LoVo (cell line): ENCODE measurements around the gene CAMK2B.

Source experiments
- DNase-seq: peaks from one replicate; pipeline ENCODE4 v3.0.0-alpha.2; 2016; ENCODE audit warnings: low spot score

Gene CAMK2B

DNA sequence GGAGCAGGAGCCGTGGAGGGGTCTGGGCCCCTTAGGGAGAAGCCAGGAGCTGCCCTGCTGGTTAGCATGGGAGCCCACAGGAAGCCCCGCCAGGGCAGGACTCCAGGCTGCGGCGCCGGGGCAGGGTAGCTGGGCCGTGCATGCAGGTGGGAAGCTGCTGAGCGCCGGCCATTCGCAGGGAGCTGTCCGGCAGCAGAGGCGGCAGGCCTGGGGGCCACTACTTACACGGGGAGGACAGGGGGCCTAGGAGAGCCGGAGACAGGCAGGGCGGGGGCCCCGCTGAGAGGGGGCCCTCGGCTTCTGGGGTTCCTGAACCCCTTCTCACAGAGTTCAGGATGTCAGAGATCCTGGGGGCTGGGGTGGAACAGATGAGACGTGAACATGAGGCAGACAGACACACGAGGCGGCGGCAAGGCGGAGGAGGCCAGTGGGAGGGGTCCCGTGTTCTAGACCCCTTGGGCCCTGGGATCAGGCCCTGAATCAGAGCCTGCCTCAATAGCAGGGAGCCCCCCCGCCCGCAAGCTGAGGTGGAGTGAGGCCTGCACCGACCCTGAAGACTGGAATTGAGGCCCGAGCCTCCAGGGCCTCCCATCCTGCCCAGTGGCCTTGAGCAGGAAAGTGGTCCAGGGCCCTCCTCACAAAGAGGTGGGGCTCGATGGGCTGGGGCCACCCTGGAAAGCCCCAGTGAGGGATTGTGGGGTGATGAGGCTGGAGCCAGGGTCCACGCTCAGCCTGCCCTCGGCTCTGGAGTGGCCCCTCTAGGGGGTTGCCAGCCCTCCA, 96.6 kb downstream of the CAMK2B start:
- no peak for DNase-seq

DNA sequence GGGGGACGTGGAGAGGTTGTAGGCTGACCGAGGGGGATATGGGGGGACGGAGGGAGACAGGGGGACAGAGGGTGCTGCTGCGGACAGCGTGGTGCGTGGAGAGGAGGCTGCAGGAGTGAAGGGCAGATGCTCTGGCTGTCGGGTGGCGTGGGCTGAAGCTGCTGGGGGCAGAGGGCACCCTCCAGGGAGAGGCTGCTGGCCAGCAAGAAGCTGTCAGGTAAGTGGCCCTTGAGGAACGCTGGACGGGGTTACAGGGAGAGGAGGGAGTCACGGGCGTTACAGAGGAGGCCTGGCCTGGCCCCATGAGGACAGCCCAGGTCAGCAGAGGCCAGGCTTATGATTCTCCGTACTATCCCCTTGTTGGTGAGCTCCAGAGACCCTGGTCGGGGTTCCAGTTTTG, 97.5 kb downstream of the CAMK2B start:
- no peak for DNase-seq

GRCh38 chr7:44226396-44226753, 99.0 kb downstream of the CAMK2B start:
- DNase-seq: no peak

DNA sequence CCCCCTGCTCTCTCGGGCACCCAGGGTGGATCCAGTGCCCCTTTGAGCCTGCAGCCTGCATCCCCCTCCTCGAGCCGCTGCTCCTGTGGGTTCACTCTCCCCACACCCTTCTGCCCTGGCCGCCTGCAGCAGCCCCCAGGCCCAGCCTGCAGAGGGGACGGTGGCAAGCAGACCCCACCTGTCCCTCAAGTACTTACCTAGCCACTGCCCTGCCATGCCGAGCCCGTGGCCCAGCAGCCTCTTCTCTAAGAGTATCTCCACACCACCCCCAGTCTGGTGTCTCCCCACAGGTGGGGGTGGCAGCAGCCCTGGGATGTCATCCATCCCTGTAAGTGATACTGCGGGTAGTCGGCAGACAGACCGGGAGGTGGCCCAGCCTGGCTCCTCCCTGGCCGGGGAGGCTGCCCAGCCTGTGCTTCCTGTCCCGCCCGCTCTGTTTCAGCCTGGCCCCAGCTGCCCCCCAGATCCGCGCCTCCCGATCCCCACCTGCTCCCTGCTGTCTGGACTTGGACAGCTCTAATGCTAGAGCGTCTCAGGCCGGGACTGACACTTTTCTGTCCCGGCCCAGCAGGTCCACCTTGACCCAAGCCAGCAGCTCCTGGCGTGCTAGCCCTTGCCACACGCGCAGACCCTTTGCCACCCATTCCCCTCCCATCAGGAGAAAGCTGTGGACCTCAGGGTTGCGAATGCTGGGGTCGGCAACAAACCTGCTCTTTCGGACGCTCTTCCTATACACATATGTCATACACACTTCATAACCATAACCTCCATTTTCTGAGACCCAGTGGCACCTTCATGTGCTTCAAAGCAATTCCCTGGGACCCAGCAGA, 99.6 kb downstream of the CAMK2B start:
- no peak for DNase-seq

- DNase-seq: no peak
Observed at GRCh38 chr7:44224974-44225565, 100.3 kb downstream of the CAMK2B start.

DNA sequence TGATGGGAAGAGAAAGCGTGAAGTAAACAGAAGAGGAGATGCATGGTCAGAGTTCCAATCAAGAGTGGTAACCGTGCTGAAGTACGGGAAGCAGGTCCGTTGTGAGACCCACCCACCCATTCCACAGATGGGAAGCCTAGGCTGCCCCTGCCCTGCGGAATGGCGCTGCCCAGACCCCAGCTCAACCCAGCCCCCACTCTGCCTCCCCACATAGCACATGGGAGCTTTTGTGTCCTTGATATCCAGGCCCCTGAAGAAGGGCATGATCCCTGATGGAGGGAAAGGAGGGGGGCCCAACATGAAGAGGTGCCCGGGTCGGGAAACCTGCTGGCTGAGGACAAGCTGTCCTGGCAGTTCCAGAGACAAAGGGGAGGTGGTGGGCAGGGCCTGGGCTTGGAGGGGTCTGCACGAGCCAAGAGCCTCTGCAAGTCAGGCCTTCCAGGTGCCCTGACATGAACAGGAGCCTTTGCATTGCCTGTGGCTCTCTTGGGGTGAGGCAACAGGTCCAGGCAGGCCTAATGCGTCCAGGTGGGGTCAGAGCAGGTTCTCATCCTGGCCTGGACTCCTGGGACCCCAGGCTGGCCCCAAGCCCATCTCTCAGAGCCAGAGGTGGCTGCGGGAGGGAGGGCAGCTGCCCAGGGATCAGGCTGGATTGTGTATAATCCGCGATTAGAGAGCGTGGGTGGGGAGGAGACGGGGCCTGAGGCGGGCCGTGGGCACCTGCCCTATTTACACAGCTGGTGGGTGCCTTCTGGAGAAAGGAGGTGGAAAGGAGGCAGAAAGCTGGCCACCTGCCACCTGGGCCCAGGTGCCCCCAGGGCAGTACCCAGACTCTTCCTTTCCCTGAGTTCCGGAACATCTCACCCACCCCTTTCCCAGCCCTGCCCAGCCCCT, 101.1 kb downstream of the CAMK2B start:
- no peak for DNase-seq

DNA sequence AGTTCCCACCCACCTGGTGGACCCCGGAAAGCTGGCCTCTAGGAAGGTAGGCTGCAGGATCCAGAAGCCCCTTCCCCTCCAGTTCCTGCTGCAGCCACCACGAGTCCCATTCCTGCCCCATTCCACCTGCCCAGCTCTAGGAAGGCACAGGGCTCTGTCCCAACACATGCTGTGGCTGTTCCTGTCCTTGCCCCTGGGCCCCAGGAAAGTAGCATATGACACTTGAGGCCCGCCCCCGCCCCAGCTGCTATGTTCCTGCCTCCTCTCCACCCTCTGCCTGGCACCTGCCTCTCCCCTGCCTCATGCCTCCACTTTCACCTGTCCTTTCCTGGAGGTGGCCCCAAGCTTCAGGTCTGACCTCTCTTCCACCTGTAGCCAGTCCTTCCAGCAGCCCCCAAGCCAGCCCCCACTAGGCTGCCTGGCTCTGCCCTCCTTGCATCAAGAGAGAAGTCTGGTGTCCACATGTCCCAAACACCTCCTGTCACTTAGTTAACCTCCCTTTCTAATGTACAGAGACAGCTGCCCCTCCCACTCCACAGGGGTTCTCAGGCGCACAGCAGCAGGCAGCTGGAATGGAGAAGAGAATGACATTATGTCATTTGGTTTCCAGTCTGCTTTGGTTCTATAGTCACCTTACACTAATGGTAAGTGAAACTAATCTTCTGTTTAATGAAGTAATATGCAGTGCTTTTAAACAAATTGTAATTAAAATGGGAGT, 101.9 kb downstream of the CAMK2B start:
- no peak for DNase-seq

GRCh38 chr7:44222776-44223261, 102.6 kb downstream of the CAMK2B start:
- no peak for DNase-seq

- no peak for DNase-seq
Observed at GRCh38 chr7:44222074-44222473, 103.3 kb downstream of the CAMK2B start.

- DNase-seq: no peak
Observed at GRCh38 chr7:44221231-44221791, 104.1 kb downstream of the CAMK2B start.

DNA sequence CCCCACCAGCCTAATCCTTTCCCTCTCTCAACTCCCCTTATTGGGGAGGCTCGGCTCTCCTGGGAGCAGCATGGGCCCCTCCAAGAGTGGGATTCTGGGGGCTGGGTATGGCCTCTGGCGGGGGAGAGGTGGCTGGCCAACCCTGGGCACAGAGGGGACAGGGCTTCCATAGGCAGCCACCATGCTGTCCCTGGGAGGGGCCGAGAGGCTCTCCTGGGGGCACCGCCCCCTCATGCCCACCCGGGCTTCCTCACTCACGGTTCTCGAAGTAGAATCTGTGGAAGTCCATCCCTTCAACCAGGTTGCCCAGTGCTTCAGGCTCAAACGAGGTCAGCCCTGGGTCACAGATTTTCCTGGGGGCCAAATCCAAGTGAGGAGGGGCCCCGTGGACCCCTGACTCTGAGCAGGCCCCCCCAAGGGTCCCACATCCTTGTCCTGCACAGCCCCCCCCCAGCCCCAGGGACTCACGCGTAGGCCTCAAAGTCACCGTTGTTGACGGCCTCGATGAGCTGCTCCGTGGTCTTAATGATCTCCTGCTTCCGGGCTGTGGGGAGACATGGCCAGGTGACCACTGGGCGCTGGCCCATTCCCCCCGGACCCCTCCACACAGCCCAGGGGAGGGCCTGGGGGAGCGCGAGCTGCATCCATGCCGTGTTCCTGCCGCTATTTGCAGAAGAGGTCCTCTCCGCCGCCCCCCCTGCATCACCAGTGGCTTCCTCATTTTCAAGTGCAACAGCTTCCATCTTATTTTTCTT, 104.9 kb downstream of the CAMK2B start:
- no peak for DNase-seq

DNA sequence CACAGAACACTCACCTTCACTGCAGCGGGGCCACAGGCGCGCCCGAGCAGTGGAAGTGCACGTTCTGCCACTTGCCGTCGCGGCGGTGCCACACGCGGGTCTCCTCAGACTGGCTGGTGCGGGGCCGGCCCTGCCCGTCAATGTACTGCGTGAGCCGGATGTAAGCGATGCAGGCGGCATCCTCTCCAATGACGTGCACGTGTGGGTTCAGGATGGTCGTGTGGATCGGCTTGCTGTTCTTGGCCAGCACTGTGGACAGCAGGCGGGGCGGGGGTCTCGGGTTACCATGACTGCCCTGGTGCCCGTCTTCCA, 105.4 kb downstream of the CAMK2B start:
- DNase-seq: no peak

DNA sequence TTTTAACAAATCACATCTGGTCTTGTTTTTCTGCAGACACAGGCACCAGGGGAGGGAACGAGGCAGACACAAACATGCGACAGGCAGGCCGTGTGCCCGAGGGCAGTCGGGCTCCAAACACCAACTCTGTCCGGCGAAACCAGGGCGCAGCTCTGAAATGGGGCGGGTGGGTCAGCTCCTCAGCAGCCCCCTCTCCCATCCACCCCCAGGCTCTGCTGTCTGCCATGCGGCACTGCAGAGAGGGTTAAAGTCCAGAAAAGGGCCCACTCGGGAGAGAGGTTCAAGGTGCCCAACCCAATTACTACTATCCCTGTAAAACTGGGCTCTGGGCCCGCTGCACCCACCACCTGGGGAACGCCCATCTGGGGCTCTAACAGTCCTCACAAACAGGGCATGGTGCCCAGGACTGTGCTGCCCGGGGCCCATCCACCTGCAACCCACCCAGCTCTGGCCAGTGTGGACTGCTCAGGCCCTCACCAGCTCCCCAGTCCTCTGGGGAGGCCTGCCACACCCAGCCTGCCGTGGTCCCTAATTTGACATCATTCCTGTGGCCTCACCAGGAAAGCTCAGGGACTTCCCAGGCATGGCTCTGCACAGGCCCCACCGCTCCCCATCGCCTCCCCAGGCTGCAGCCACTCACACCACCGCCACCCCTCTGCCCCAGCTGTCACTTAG, 105.9 kb downstream of the CAMK2B start:
- no peak for DNase-seq

GRCh38 chr7:44218418-44219201, 106.8 kb downstream of the CAMK2B start:
- DNase-seq: no peak

- no peak for DNase-seq
Observed at GRCh38 chr7:44217852-44218402, 107.5 kb downstream of the CAMK2B start.

GRCh38 chr7:44217223-44217714, 108.1 kb downstream of the CAMK2B start:
- DNase-seq: no peak

DNA sequence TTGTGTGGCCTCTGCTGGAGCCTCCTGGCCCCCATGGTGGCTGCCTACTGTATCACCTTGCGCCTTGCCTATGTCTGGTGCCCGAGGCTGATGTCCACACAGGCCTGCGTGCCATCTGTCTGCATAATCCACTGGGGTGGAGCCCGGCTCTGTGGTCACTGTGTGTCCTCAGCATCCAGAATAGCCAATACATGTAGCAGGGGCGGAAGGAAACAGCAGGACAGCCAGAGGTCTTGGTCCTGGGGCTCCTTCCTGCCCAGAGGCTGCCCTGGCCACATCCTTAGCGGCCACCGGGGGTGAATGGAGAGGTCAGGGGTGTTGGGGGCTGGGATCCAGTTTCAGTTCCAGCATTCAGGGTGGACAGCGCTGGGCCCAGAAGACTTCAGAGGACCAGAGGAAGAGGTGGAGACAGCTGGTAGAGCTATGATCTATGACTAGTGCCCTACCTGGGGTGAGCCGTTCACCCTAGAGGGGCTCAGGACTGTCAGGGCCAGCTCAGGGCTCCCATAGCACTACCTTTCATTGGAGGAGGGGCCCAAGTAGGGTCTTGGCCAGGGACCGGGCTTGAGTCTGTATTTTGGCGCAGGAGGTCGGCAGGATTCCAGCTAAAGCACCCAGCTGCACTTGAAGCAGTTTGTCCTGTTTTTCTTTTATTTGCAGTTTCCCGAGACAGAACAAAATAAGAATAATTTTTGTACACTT, 108.7 kb downstream of the CAMK2B start:
- no peak for DNase-seq

DNA sequence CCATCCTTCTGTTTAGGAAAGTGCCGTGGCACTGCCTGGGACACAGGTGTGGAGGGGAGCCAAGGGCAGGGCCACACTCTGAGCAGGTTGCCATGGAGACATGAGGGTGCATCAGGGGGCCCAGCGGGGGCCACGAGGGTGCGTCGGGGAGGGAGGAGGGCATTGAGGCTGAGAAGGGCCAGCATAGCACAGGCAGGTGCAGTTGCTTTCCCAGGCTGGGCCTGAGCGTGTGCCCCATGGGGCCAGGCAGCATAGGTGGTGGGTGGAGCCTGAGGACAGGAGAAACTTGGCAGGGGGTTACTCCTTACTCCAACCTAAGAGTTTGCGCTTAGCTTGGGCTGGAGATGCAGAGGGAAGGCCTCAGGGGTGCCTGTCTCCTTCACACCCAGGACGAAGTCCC, 109.4 kb downstream of the CAMK2B start:
- DNase-seq: no peak
